ENCODE results near the gene PRXL2C. TPM values are rescaled to one million over a fixed set of nuclear protein-coding genes. Genes with fewer than 3 reads are reported as not detected.

Gene PRXL2C
- total and polyA plus RNA-seq, 2 of the 8 experiments (the other 6 are each of a cell fraction or from before 2014, with no cell fraction given), result 2.8 to 7.3 TPM

GRCh38 chr9:96654450-96655197 is 493 bp downstream of the PRXL2C start (continued):
- TF ChIP-seq, protein P1, sequence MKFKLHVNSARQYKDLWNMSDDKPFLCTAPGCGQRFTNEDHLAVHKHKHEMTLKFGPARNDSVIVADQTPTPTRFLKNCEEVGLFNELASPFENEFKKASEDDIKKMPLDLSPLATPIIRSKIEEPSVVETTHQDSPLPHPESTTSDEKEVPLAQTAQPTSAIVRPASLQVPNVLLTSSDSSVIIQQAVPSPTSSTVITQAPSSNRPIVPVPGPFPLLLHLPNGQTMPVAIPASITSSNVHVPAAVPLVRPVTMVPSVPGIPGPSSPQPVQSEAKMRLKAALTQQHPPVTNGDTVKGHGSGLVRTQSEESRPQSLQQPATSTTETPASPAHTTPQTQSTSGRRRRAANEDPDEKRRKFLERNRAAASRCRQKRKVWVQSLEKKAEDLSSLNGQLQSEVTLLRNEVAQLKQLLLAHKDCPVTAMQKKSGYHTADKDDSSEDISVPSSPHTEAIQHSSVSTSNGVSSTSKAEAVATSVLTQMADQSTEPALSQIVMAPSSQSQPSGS (IDR thresholded peaks at IDR 0.05; ENCODE audit: low read length), result no peak
- TF ChIP-seq MAFK (IDR thresholded peaks at IDR 0.05; ENCODE audit: low read depth, low read length), result no peak
- no peak for TF ChIP-seq SP4 (IDR thresholded peaks at IDR 0.05; ENCODE audit: low read length)
- TF ChIP-seq KDM1A (IDR thresholded peaks at IDR 0.05; ENCODE audit: borderline replicate concordance, low read length), result no peak
- TF ChIP-seq EP300 (IDR thresholded peaks at IDR 0.05; ENCODE audit: borderline replicate concordance in 1 of 2, low read depth in 2 of 2, low read length in 2 of 2), result no peak
- no peak for TF ChIP-seq YY1 (IDR thresholded peaks at IDR 0.05; ENCODE audit: low read depth, low read length)
- no peak for TF ChIP-seq CBX5 (IDR thresholded peaks at IDR 0.05; ENCODE audit: low read depth, low read length)
- no peak for TF ChIP-seq SAP30 (IDR thresholded peaks at IDR 0.05; ENCODE audit: insufficient read depth, insufficient replicate concordance, low read length)
- peak in 1 of 2 experiments; percentile 68; a peak in 2 of 3 replicates for TF ChIP-seq POLR2A (IDR thresholded peaks at IDR 0.05; ENCODE audit: control extremely low read depth in 1 of 2, low read depth in 2 of 2, low read length in 2 of 2)
